CD14-positive monocyte (primary cell): ENCODE results near the gene SYNPO2. TPM values are rescaled to one million over a fixed set of nuclear protein-coding genes. Genes with fewer than 3 reads are reported as not detected.

ENCODE experiments used
- DNase-seq, 3 donors: peaks; one replicate each; pipeline ENCODE4 v3.0.0-alpha.2; 2011 to 2022
- H2AFZ ChIP-seq: 2 replicates; pipeline ENCODE4 v1.6.0; 2012; ENCODE audit warnings: mild to moderate bottlenecking, low read depth, low read length, inconsistent platforms; ENCODE audit not compliant: insufficient read depth, poor library complexity, severe bottlenecking
- H3K27ac ChIP-seq, 2 donors: 1 replicate in 1 of 2; 2 replicates in 1 of 2; pipeline ENCODE4 v1.5.1; 2012 to 2013; ENCODE audit warnings: low read length in 2 of 2, control low read depth in 1 of 2, inconsistent platforms in 1 of 2, low read depth in 1 of 2, mild to moderate bottlenecking in 1 of 2
- H3K27me3 ChIP-seq, 2 donors: one replicate each; pipeline versions ENCODE4 v1.6.0 to v1.6.1; 2011 to 2013; ENCODE audit warnings: low read length in 2 of 2; ENCODE audit not compliant: control insufficient read depth in 2 of 2, insufficient read depth in 2 of 2
- H3K36me3 ChIP-seq, 2 donors: replicated peaks in 1 of 2; 1 replicate in 1 of 2; 2 replicates in 1 of 2; pipeline versions ENCODE4 v1.5.1 to v1.6.1; 2012 to 2013; ENCODE audit warnings: low read length in 2 of 2, control low read depth in 1 of 2, inconsistent platforms in 1 of 2, mild to moderate bottlenecking in 1 of 2; ENCODE audit not compliant: insufficient read depth in 2 of 2, control insufficient read depth in 1 of 2
- H3K4me1 ChIP-seq, 2 donors: 1 replicate in 1 of 2; 2 replicates in 1 of 2; pipeline versions ENCODE4 v1.5.1 to v1.6.1; 2012 to 2013; ENCODE audit warnings: low read length in 2 of 2, control low read depth in 1 of 2, inconsistent platforms in 1 of 2, mild to moderate bottlenecking in 1 of 2, moderate library complexity in 1 of 2; ENCODE audit not compliant: insufficient read depth in 2 of 2, control insufficient read depth in 1 of 2
- H3K4me2 ChIP-seq: replicated peaks from 2 replicates; pipeline ENCODE3; 2012; ENCODE audit warnings: low read length, moderate library complexity, mild to moderate bottlenecking; ENCODE audit not compliant: poor library complexity, severe bottlenecking; ENCODE audit errors: extremely low read depth
- H3K4me3 ChIP-seq, 3 experiments: fragments of 200-600 bp in 1 of 3; sonication (generic) in 1 of 3; replicated peaks in 1 of 3; 1 replicate in 2 of 3; 2 replicates in 1 of 3; pipeline ENCODE4 v1.5.1; 2011 to 2013; ENCODE audit warnings: low read length in 3 of 3, mild to moderate bottlenecking in 3 of 3, control low read depth in 2 of 3, low read depth in 2 of 3, inconsistent platforms in 1 of 3, moderate library complexity in 1 of 3
- H3K79me2 ChIP-seq: 2 replicates; pipeline ENCODE4 v1.6.0; 2012; ENCODE audit warnings: mild to moderate bottlenecking, control low read depth, inconsistent platforms, low read length, moderate library complexity; ENCODE audit not compliant: insufficient read depth
- H3K9ac ChIP-seq: 2 replicates; pipeline ENCODE4 v1.6.0; 2017; ENCODE audit warnings: low read length, mild to moderate bottlenecking; ENCODE audit not compliant: insufficient read depth, poor library complexity, severe bottlenecking
- H3K9me3 ChIP-seq, 2 donors: replicated peaks in 1 of 2; 1 replicate in 1 of 2; 2 replicates in 1 of 2; pipeline versions ENCODE4 v1.5.1 to v1.6.1; 2012 to 2013; ENCODE audit warnings: low read length in 2 of 2, control low read depth in 1 of 2; ENCODE audit not compliant: control insufficient read depth in 1 of 2, insufficient read depth in 1 of 2
- H4K20me1 ChIP-seq: 2 replicates; pipeline ENCODE4 v1.6.0; 2012; ENCODE audit warnings: mild to moderate bottlenecking, low read length, control low read depth, moderate library complexity; ENCODE audit not compliant: insufficient read depth
- H3K27ac Mint-ChIP-seq, 7 donors: one replicate each; pipeline ENCODE4 v1.8.0; 2020; ENCODE audit warnings: mild to moderate bottlenecking in 7 of 7, mixed read lengths in 7 of 7, moderate library complexity in 6 of 7, inconsistent platforms in 2 of 7
- H3K27me3 Mint-ChIP-seq, 3 donors: one replicate each; pipeline ENCODE4 v1.8.0; 2021 to 2022; ENCODE audit warnings: low read depth in 3 of 3, mild to moderate bottlenecking in 3 of 3, mixed read lengths in 3 of 3, moderate library complexity in 3 of 3, inconsistent platforms in 1 of 3
- H3K36me3 Mint-ChIP-seq, 2 donors: one replicate each; pipeline ENCODE4 v1.8.0; 2020; ENCODE audit warnings: mixed read lengths in 2 of 2, inconsistent platforms in 1 of 2, mild to moderate bottlenecking in 1 of 2
- H3K4me1 Mint-ChIP-seq: one replicate; pipeline ENCODE4 v1.8.0; 2020; ENCODE audit warnings: mild to moderate bottlenecking, mixed read lengths
- H3K4me3 Mint-ChIP-seq, 2 donors: one replicate each; pipeline ENCODE4 v1.8.0; 2020; ENCODE audit warnings: mild to moderate bottlenecking in 2 of 2, mixed read lengths in 2 of 2, moderate library complexity in 1 of 2
- H3K9me3 Mint-ChIP-seq, 7 donors: one replicate each; pipeline ENCODE4 v1.8.0; 2020 to 2022; ENCODE audit warnings: mixed read lengths in 7 of 7, mild to moderate bottlenecking in 6 of 7, moderate library complexity in 6 of 7, inconsistent platforms in 2 of 7
- CTCF ChIP-seq: fragments of 200-600 bp; IDR thresholded peaks from one replicate; pipeline ENCODE4 v1.8.0; 2022; ENCODE audit warnings: antibody characterized with exemption, mild to moderate bottlenecking
- WGBS: methylation state at CpG from one replicate; pipeline ENCODE4 v1.1.5; 2013; ENCODE audit warnings: missing lambda C conversion rate; ENCODE audit not compliant: insufficient coverage; 5-methylcytosine and 5-hydroxymethylcytosine counted together
- intact Hi-C, 2 donors: fragments of 100-400 bp; cut with micrococcal nuclease; formaldehyde crosslinking; loops; one replicate each; pipeline versions ENCODE4 v1.15.0 to v1.15.1; 2023
- polyA plus RNA-seq, 3 donors: library from polyadenylated mRNA; depleted of rRNA in 1 of 3; unstranded in 2 of 3; stranded (reverse) in 1 of 3; fragments of 300-500 nt in 2 of 3; fragments of >200 nt in 1 of 3; fragmentation: Illumina TruSeq in 2 of 3; gene quantifications; 1 replicate in 2 of 3; 2 replicates in 1 of 3; pipeline ENCODE4 v1.2.3, GENCODE V29; 2012 to 2021

The SYNPO2 gene
- polyA plus RNA-seq, 3 donors, result 0.04 TPM; not detected in 2

GRCh38 chr4:118923891-118924290 lies 35.2 kb downstream of the SYNPO2 start:
- Histone ChIP-seq H3K4me1 (no peaks in the 10 kb centered on the region), H3K36me3 (no peaks in the 10 kb centered on the region), H2AFZ (no peak overlapping the region), H3K9me3 (no peaks in the 10 kb centered on the region), H3K4me2 (no peak overlapping the region), H3K9ac (no peak overlapping the region), H3K4me3 (no peak overlapping the region), H3K27me3 (no peaks in the 10 kb centered on the region), H3K79me2 (no peaks in the 10 kb centered on the region), H4K20me1 (no peaks in the 10 kb centered on the region), H3K27ac (no peak overlapping the region)
- intact Hi-C loops, result no loop called here
- DNase-seq, result no peak
- Mint-ChIP-seq H3K4me3 (no peak overlapping the region), H3K4me1 (no peaks in the 10 kb centered on the region), H3K9me3 (no peaks in the 10 kb centered on the region), H3K27ac (no peak overlapping the region), H3K27me3 (peaks cover 6 to 8% (median 6%) of the 10 kb centered on the region in 3 donors), H3K36me3 (no peaks in the 10 kb centered on the region)
- TF ChIP-seq CTCF, result no peak
- no CpG with 5 or more reads among the region's 3 CpGs for WGBS

GRCh38 chr4:118927974-118928373 lies 39.3 kb downstream of the SYNPO2 start:
- no peak overlapping the region for H2AFZ ChIP-seq
- H3K27ac ChIP-seq, result no peak overlapping the region
- H3K36me3 ChIP-seq, result no peaks in the 10 kb centered on the region
- H4K20me1 ChIP-seq, result no peaks in the 10 kb centered on the region
- H3K36me3 Mint-ChIP-seq, result no peaks in the 10 kb centered on the region
- no peak overlapping the region for H3K4me3 ChIP-seq
- no CpG with 5 or more reads among the region's 1 CpG for WGBS
- peaks cover 0 to 3% (median 1%) of the 10 kb centered on the region in 3 donors for H3K27me3 Mint-ChIP-seq
- H3K79me2 ChIP-seq, result no peaks in the 10 kb centered on the region
- H3K9me3 Mint-ChIP-seq, result no peaks in the 10 kb centered on the region
- intact Hi-C loops, result no loop called here
- no peak for DNase-seq
- H3K4me1 ChIP-seq, result no peaks in the 10 kb centered on the region
- H3K4me1 Mint-ChIP-seq, result no peaks in the 10 kb centered on the region
- no peaks in the 10 kb centered on the region for H3K9me3 ChIP-seq
- no peak for TF ChIP-seq CTCF
- H3K27ac Mint-ChIP-seq, result no peak overlapping the region
- no peak overlapping the region for H3K9ac ChIP-seq
- H3K4me2 ChIP-seq, result no peak overlapping the region
- no peak overlapping the region for H3K4me3 Mint-ChIP-seq
- H3K27me3 ChIP-seq, result no peaks in the 10 kb centered on the region
